ENCODE data around the gene SNRK. TPM values are rescaled to one million over a fixed set of nuclear protein-coding genes. Genes with fewer than 3 reads are reported as not detected.
A peak's percentile ranks its signal among the peaks of the same experiment; 100 is the strongest.

SNRK gene
- total and polyA plus RNA-seq, 7 donors, result 10.2 to 47.9 (median 35.1) TPM

DNA sequence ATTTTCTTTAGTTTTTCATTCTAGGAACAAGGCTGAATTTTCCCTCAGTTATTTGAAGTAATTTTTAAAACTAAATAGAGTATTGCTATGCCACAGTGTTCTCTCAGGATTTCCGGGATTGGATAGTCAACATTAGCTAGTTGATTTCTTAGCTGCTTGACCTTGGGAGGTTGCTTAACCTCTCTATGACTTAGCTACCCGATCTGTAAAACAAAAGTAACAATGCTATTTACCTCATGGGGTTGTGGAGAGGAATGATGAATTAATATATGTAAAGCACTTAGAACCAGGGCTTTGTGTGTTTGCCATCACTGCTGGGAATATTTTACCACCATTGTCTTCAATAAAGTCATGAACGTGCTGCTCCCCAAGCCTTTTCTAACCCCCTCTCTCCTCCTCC is 57.5 kb downstream of the SNRK start:
- DNase-seq, result no peak
- 84 to 93% methylated on average over 3 of the region's 3 CpGs for WGBS, 2 donors
- Histone ChIP-seq H3K27ac (peak overlapping the region in 1 of 4 donors; percentile 38), H3K27me3 (no peaks in the 10 kb centered on the region), H3K9me3 (peaks cover 0 to 4% (median 1%) of the 10 kb centered on the region in 4 donors), H3K4me3 (no peak overlapping the region), H3K4me1 (peaks cover 0 to 21% (median 10%) of the 10 kb centered on the region in 4 donors), H3K36me3 (peaks cover 27 to 93% (median 57%) of the 10 kb centered on the region in 4 donors)
- intact Hi-C loops (cut with DNase I), result no loop called here
- TF ChIP-seq EP300 (IDR thresholded peaks at IDR 0.05) (no peak), POLR2A (IDR thresholded peaks at IDR 0.05) (no peak), POLR2AphosphoS5 (IDR thresholded peaks at IDR 0.05) (no peak)
- TF ChIP-seq, protein P1, sequence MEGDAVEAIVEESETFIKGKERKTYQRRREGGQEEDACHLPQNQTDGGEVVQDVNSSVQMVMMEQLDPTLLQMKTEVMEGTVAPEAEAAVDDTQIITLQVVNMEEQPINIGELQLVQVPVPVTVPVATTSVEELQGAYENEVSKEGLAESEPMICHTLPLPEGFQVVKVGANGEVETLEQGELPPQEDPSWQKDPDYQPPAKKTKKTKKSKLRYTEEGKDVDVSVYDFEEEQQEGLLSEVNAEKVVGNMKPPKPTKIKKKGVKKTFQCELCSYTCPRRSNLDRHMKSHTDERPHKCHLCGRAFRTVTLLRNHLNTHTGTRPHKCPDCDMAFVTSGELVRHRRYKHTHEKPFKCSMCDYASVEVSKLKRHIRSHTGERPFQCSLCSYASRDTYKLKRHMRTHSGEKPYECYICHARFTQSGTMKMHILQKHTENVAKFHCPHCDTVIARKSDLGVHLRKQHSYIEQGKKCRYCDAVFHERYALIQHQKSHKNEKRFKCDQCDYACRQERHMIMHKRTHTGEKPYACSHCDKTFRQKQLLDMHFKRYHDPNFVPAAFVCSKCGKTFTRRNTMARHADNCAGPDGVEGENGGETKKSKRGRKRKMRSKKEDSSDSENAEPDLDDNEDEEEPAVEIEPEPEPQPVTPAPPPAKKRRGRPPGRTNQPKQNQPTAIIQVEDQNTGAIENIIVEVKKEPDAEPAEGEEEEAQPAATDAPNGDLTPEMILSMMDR (IDR thresholded peaks at IDR 0.05), result no peak

GRCh38 chr3:43344520-43344919 is 58.2 kb downstream of the SNRK start:
- intact Hi-C loops (cut with DNase I), result no loop called here
- H3K9me3 ChIP-seq, result no peaks in the 10 kb centered on the region
- peak in 2 of 4 donors; percentile 54 to 61 for TF ChIP-seq POLR2AphosphoS5 (IDR thresholded peaks at IDR 0.05)
- TF ChIP-seq, protein P1 (IDR thresholded peaks at IDR 0.05), result no peak
- peaks cover 0 to 21% (median 10%) of the 10 kb centered on the region in 4 donors for H3K4me1 ChIP-seq
- H3K27me3 ChIP-seq, result no peaks in the 10 kb centered on the region
- H3K27ac ChIP-seq, result peak overlapping the region in 2 of 4 donors; percentile 16 to 38
- 92 to 98% methylated on average over 3 of the region's 3 CpGs for WGBS, 2 donors
- no peak for DNase-seq
- H3K36me3 ChIP-seq, result peaks cover 27 to 93% (median 54%) of the 10 kb centered on the region in 4 donors
- no peak overlapping the region for H3K4me3 ChIP-seq

- H3K4me1 ChIP-seq, result peaks cover 0 to 21% (median 10%) of the 10 kb centered on the region in 4 donors
- H3K4me3 ChIP-seq, result no peak overlapping the region
- H3K27me3 ChIP-seq, result no peaks in the 10 kb centered on the region
- peaks cover 27 to 93% (median 56%) of the 10 kb centered on the region in 4 donors for H3K36me3 ChIP-seq
- intact Hi-C loops (cut with DNase I), result no loop called here
- peak overlapping the region in 2 of 4 donors; percentile 16 to 38 for H3K27ac ChIP-seq
- TF ChIP-seq POLR2AphosphoS5 (IDR thresholded peaks at IDR 0.05) (no peak), EP300 (IDR thresholded peaks at IDR 0.05) (no peak), POLR2A (IDR thresholded peaks at IDR 0.05) (no peak)
- TF ChIP-seq, protein P1 (IDR thresholded peaks at IDR 0.05), result no peak
- 94 to 95% methylated on average over 4 of the region's 4 CpGs for WGBS, 2 donors
- DNase-seq, result no peak
- no peaks in the 10 kb centered on the region for H3K9me3 ChIP-seq
These were observed 58.9 kb downstream of the SNRK start for GRCh38 chr3:43345246-43345645.

DNA sequence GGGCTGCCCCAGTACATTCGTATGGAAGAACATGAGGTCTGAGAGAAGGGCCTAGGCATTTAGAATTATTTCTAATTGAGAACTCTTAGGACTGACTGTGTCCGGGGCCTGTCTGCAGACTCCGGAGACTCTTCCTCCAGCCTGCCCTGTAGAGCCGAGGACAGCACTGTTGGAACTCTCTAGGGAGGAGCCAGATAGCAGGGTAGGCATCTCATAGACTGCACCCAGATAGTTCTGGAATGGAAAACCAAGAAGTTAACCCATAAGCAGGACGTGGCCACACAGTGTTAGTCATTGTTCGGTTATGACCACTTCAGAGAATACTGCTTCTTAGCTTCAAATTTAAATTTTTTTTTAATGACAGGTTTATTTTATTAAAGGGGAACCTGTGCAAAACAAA is 59.5 kb downstream of the SNRK start:
- peaks cover 0 to 21% (median 10%) of the 10 kb centered on the region in 4 donors for H3K4me1 ChIP-seq
- intact Hi-C loops (cut with DNase I), result no loop called here
- peaks cover 24 to 93% (median 53%) of the 10 kb centered on the region in 4 donors for H3K36me3 ChIP-seq
- H3K9me3 ChIP-seq, result no peaks in the 10 kb centered on the region
- TF ChIP-seq EP300 (IDR thresholded peaks at IDR 0.05) (no peak), POLR2AphosphoS5 (IDR thresholded peaks at IDR 0.05) (no peak), POLR2A (IDR thresholded peaks at IDR 0.05) (no peak)
- TF ChIP-seq, protein P1 (IDR thresholded peaks at IDR 0.05), result no peak
- H3K4me3 ChIP-seq, result no peak overlapping the region
- 86 to 92% methylated on average over 6 of the region's 6 CpGs for WGBS, 2 donors
- no peak for DNase-seq
- H3K27me3 ChIP-seq, result no peaks in the 10 kb centered on the region
- no peak overlapping the region for H3K27ac ChIP-seq
